ENCODE data around the gene TTN.

Gene TTN

DNA sequence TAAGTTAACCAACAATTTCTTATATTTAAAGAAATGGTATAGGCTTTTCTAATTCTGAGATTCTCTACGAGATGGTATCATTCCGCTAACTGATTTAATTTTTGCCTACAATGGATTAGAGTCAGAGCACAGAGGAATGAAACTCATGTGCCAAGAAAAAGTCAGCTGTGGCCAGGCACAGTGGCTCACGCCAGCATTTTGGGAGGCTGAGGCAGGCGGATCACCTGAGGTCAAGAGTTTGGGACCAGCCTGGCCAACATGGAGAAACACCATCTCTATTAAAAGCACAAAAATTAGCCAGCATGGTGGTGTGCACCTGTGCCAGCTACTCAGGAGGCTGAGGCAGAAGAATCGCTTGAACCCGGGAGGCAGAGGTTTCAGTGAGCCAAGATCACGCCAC lies 17.0 kb upstream of the TTN start:
- TF ChIP-seq, protein P1, sequence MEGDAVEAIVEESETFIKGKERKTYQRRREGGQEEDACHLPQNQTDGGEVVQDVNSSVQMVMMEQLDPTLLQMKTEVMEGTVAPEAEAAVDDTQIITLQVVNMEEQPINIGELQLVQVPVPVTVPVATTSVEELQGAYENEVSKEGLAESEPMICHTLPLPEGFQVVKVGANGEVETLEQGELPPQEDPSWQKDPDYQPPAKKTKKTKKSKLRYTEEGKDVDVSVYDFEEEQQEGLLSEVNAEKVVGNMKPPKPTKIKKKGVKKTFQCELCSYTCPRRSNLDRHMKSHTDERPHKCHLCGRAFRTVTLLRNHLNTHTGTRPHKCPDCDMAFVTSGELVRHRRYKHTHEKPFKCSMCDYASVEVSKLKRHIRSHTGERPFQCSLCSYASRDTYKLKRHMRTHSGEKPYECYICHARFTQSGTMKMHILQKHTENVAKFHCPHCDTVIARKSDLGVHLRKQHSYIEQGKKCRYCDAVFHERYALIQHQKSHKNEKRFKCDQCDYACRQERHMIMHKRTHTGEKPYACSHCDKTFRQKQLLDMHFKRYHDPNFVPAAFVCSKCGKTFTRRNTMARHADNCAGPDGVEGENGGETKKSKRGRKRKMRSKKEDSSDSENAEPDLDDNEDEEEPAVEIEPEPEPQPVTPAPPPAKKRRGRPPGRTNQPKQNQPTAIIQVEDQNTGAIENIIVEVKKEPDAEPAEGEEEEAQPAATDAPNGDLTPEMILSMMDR (IDR thresholded peaks at IDR 0.05; ENCODE audit: control extremely low read depth, extremely low read depth, low read depth, missing control alignments) = no peak
- ChIA-PET POLR2A (no interaction called here), CTCF (interaction anchor here (1.6 kb wide), 1 partner anchor 62 kb away, joined by 4 read pairs; no protein-coding TSS in a partner anchor)
- DNase-seq (ENCODE audit: extremely low spot score) = no peak

DNA sequence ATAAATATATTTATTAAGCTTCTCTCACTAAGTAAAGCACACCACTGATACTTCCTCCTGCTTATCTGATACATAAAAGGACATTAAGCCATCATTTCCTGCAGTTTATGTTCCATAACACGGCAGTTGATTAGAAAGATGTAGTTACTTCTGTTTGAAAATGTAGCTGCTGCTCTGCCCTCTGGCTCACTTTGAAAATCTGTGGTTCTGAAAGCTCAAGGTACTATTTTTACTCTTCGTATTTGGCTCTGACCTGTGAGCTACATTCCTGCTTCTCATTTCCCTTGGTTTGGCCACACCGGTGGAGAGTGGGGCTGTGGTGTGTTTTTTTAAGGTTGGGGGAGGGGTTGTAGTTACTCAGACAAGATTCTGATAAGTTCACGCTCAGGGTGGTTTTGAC lies 12.8 kb upstream of the TTN start:
- CTCF ChIA-PET = interaction anchor here (1.1 to 2.9 kb wide), 9 partner anchors 8 to 310 kb away, joined by 4 to 15 read pairs (median 5); partner anchors contain the start of gene TTN
- POLR2A ChIA-PET = no interaction called here
- DNase-seq (ENCODE audit: extremely low spot score) = peak; percentile 12
- TF ChIP-seq, protein P1 (IDR thresholded peaks at IDR 0.05; ENCODE audit: control extremely low read depth, extremely low read depth, low read depth, missing control alignments) = no peak

DNA sequence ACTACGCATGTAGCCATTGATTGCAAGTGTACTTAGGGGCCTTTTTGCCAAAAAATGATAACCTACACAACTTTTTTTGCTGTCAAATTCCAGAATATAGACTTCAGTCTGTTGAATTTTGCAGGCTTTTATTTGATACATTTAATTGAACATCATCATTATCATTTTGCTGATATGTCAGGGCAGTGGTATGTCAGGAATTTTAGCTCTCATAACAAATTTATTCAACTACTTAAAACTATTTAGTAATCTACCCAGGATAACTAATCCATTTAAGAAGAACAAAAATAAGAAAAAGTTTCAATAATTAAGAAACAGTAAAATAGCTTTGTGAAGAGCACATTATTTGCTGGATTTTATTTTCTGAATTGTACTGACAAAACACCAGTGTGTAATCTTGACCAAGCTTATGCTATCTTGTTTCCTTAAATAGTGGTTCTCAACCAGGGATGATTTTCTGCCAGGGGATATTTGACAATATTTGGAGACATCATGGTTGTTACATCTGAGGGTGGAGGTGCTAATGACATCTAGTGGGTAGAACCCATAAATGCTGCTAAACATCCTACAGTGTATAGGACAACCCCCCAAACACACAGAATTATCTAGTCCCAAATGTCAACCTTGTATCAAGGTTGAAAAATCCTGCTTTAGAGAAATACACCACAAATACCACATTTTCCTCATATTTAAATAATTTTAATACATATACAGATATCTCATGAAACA lies 12.1 kb upstream of the TTN start:
- CTCF ChIA-PET = interaction anchor here (1.1 to 2.9 kb wide), 9 partner anchors 8 to 310 kb away, joined by 4 to 15 read pairs (median 5); no protein-coding TSS in a partner anchor
- TF ChIP-seq, protein P1 (IDR thresholded peaks at IDR 0.05; ENCODE audit: control extremely low read depth, extremely low read depth, low read depth, missing control alignments) = no peak
- POLR2A ChIA-PET = no interaction called here
- DNase-seq (ENCODE audit: extremely low spot score) = no peak

DNA sequence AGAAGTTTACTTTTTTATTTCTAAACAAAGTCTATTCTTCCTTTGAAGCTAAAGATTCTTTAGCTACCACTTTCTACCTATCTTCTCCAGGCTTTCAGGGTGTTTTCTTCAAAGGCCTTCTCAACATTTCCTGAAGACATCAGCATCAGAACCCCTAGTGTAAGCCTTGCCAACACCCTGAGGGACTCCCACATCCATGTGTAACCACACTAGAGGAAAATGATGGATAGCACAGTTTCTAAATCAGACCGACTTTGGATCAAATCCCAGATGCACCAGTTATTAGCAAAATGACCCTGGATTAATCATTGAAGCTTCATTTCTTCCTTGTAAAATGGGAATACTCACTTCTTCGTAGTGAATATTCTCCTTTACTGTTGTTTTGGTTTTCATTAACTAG lies 4.7 kb upstream of the TTN start:
- TF ChIP-seq, protein P1 (IDR thresholded peaks at IDR 0.05; ENCODE audit: control extremely low read depth, extremely low read depth, low read depth, missing control alignments) = no peak
- POLR2A ChIA-PET = no interaction called here
- no peak for DNase-seq (ENCODE audit: extremely low spot score)
- CTCF ChIA-PET = interaction anchor here (1.2 to 3.0 kb wide), 7 partner anchors 8 to 208 kb away, joined by 3 to 10 read pairs (median 5); no protein-coding TSS in a partner anchor

DNA sequence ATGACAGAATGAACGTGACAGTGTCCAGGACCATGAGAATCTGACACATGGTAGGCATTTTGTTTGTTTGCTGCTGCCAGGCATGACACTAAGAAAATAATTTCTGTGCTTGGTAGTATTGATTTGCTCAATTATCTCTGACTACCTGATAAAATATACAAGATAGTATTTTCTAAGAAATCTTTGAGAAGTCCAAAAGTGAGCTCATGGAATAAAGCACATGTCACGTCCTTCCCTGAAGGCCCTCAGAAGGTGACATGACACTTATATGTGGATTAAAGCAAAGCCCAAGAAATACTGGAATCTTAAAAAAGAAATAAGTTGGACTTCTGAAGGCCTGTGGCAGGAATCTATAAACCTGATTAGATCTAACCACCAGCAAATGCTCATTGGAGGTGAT lies 3.8 kb upstream of the TTN start:
- ChIA-PET POLR2A (no interaction called here), CTCF (interaction anchor here (0.7 to 3.0 kb wide), 7 partner anchors 9 to 209 kb away, joined by 3 to 10 read pairs (median 4); no protein-coding TSS in a partner anchor)
- TF ChIP-seq, protein P1 (IDR thresholded peaks at IDR 0.05; ENCODE audit: control extremely low read depth, extremely low read depth, low read depth, missing control alignments) = no peak
- no peak for DNase-seq (ENCODE audit: extremely low spot score)

DNA sequence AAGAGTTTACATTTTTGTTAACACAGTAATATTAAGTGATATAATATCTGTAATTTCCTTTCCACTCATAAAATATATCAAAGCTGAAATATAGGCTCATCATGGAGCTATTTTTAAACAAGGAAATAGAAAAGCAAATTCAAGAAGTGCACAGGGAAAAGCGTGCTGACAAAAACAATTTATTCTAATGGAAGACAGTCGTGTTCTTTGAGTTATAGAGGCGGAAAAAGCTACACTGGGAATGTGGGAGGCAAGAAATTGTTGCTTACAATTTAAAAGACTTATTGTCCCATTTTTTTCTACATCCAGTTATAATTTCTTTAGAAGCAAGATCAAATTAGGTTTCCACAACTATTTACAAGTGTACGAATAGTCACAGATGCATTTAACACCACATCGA lies 3.2 kb upstream of the TTN start:
- no peak for DNase-seq (ENCODE audit: extremely low spot score)
- ChIA-PET POLR2A (no interaction called here), CTCF (interaction anchor here (1.3 to 3.0 kb wide), 2 partner anchors 15 to 209 kb away, joined by 5 to 10 read pairs; no protein-coding TSS in a partner anchor)
- TF ChIP-seq, protein P1 (IDR thresholded peaks at IDR 0.05; ENCODE audit: control extremely low read depth, extremely low read depth, low read depth, missing control alignments) = no peak
